Osteocyte (in vitro differentiated cells): ENCODE results near the gene NDUFS3. TPM values are rescaled to one million over a fixed set of nuclear protein-coding genes. Genes with fewer than 3 reads are reported as not detected.

Experiments used
- DNase-seq: peaks from one replicate; pipeline ENCODE4 v3.0.0; 2021; ENCODE audit warnings: mixed read lengths; ENCODE audit not compliant: unreplicated experiment; ENCODE audit errors: extremely low spot score
- H3K27ac Mint-ChIP-seq: one replicate; pipeline ENCODE4 v1.8.0; 2021; ENCODE audit warnings: mild to moderate bottlenecking, mixed read lengths; ENCODE audit not compliant: unreplicated experiment
- H3K27me3 Mint-ChIP-seq: one replicate; pipeline ENCODE4 v1.8.0; 2021; ENCODE audit warnings: mixed read lengths; ENCODE audit not compliant: unreplicated experiment
- H3K36me3 Mint-ChIP-seq: one replicate; pipeline ENCODE4 v1.8.0; 2021; ENCODE audit warnings: mixed read lengths; ENCODE audit not compliant: unreplicated experiment
- H3K4me1 Mint-ChIP-seq: one replicate; pipeline ENCODE4 v1.8.0; 2021; ENCODE audit warnings: mixed read lengths; ENCODE audit not compliant: unreplicated experiment
- H3K4me3 Mint-ChIP-seq: one replicate; pipeline ENCODE4 v1.8.0; 2021; ENCODE audit warnings: mild to moderate bottlenecking, moderate library complexity, mixed read lengths; ENCODE audit not compliant: unreplicated experiment
- H3K9me3 Mint-ChIP-seq: one replicate; pipeline ENCODE4 v1.8.0; 2021; ENCODE audit warnings: mixed read lengths; ENCODE audit not compliant: unreplicated experiment
- CTCF ChIP-seq: fragments of 200-600 bp; sonication (generic); IDR thresholded peaks from 2 replicates; pipeline ENCODE4 v1.5.0; 2021; ENCODE audit warnings: antibody characterized with exemption, mild to moderate bottlenecking, moderate library complexity
- total RNA-seq: library from RNA; stranded (reverse); gene quantifications from 2 replicates; pipeline ENCODE4 v1.2.1, GENCODE V29; 2021

NDUFS3 gene
- total RNA-seq, 1 donor from 2014 or later, result 105 TPM

- H3K36me3 Mint-ChIP-seq, result peaks cover 19% of the 10 kb centered on the region
- no peak overlapping the region for H3K27ac Mint-ChIP-seq
- H3K4me1 Mint-ChIP-seq, result peaks cover 39% of the 10 kb centered on the region
- H3K4me3 Mint-ChIP-seq, result no peak overlapping the region
- no peak for TF ChIP-seq CTCF
- H3K9me3 Mint-ChIP-seq, result no peaks in the 10 kb centered on the region
- no peaks in the 10 kb centered on the region for H3K27me3 Mint-ChIP-seq
- DNase-seq, result no peak
Observed at GRCh38 chr11:47569646-47570045, 9.2 kb upstream of the NDUFS3 start.

GRCh38 chr11:47570651-47571356, 8.1 kb upstream of the NDUFS3 start:
- Mint-ChIP-seq H3K27me3 (no peaks in the 10 kb centered on the region), H3K4me3 (no peak overlapping the region), H3K36me3 (peaks cover 19% of the 10 kb centered on the region), H3K9me3 (no peaks in the 10 kb centered on the region), H3K4me1 (peaks cover 33% of the 10 kb centered on the region), H3K27ac (no peak overlapping the region)
- DNase-seq, result no peak
- no peak for TF ChIP-seq CTCF

GRCh38 chr11:47571357-47571729, 7.5 kb upstream of the NDUFS3 start:
- no peak for TF ChIP-seq CTCF
- no peak overlapping the region for H3K27ac Mint-ChIP-seq
- no peaks in the 10 kb centered on the region for H3K9me3 Mint-ChIP-seq
- no peak for DNase-seq
- H3K36me3 Mint-ChIP-seq, result peaks cover 19% of the 10 kb centered on the region
- no peaks in the 10 kb centered on the region for H3K27me3 Mint-ChIP-seq
- H3K4me3 Mint-ChIP-seq, result no peak overlapping the region
- H3K4me1 Mint-ChIP-seq, result peaks cover 28% of the 10 kb centered on the region

GRCh38 chr11:47571895-47572294, 7.0 kb upstream of the NDUFS3 start:
- Mint-ChIP-seq H3K4me1 (peaks cover 24% of the 10 kb centered on the region), H3K27ac (peak overlapping the region; percentile 27), H3K9me3 (no peaks in the 10 kb centered on the region), H3K4me3 (no peak overlapping the region), H3K36me3 (peaks cover 20% of the 10 kb centered on the region), H3K27me3 (no peaks in the 10 kb centered on the region)
- TF ChIP-seq CTCF, result no peak
- DNase-seq, result no peak

- Mint-ChIP-seq H3K36me3 (peaks cover 22% of the 10 kb centered on the region), H3K4me1 (peaks cover 32% of the 10 kb centered on the region), H3K9me3 (no peaks in the 10 kb centered on the region), H3K27me3 (no peaks in the 10 kb centered on the region), H3K4me3 (no peak overlapping the region), H3K27ac (no peak overlapping the region)
- no peak for DNase-seq
- TF ChIP-seq CTCF, result no peak
Observed at GRCh38 chr11:47572715-47573255, 6.1 kb upstream of the NDUFS3 start.
